GM23248 (cell line): ENCODE measurements around the gene GKN2.

Experiments
- EZH2 ChIP-seq: fragments of 200-600 bp; sonication (generic); IDR thresholded peaks from 2 replicates; pipeline ENCODE4 v1.6.1; 2018; ENCODE audit warnings: antibody characterized with exemption, mild to moderate bottlenecking; ENCODE audit not compliant: insufficient read depth, poor library complexity, severe bottlenecking
- EZH2phosphoT487 ChIP-seq: fragments of 200-600 bp; sonication (generic); IDR thresholded peaks from 2 replicates; pipeline ENCODE4 v1.6.1; 2018; ENCODE audit warnings: antibody characterized with exemption, moderate library complexity, mild to moderate bottlenecking, low read depth; ENCODE audit not compliant: insufficient read depth

- TF ChIP-seq EZH2 (no peak), EZH2phosphoT487 (no peak)
Measured at GRCh38 chr2:68934021-68934420, 18.7 kb downstream of the GKN2 start.
